ENCODE results near the gene NALF2. TPM values are rescaled to one million over a fixed set of nuclear protein-coding genes. Genes with fewer than 3 reads are reported as not detected.

NALF2 gene
- total RNA-seq, 1 donor from 2014 or later = 2.0 TPM

GRCh38 chrX:69493766-69494165 is 10.4 kb upstream of the NALF2 start:
- TF ChIP-seq EZH2 (IDR thresholded peaks at IDR 0.05; ENCODE audit: insufficient read depth, low read length) = no peak
- H3K4me3 ChIP-seq (ENCODE audit: insufficient read depth, low read depth, low read length) = no peak overlapping the region
- no peaks in the 10 kb centered on the region for H3K36me3 ChIP-seq (ENCODE audit: insufficient read depth, low read length)
- no peaks in the 10 kb centered on the region for H4K20me1 ChIP-seq (ENCODE audit: insufficient read depth, low read length)
- H3K36me3 Mint-ChIP-seq (ENCODE audit: low read depth, unreplicated experiment) = no peaks in the 10 kb centered on the region
- no peaks in the 10 kb centered on the region for H3K27me3 ChIP-seq (ENCODE audit: insufficient read depth, low read length)
- H3K27me3 Mint-ChIP-seq (ENCODE audit: low read depth, unreplicated experiment) = peaks cover 3% of the 10 kb centered on the region
- H3K27ac Mint-ChIP-seq (ENCODE audit: unreplicated experiment) = no peak overlapping the region
- no peak overlapping the region for H3K9ac ChIP-seq (ENCODE audit: low read length)
- no peaks in the 10 kb centered on the region for H3K4me1 ChIP-seq (ENCODE audit: insufficient read depth, low read length)
- peaks cover 7% of the 10 kb centered on the region for H3K4me1 Mint-ChIP-seq (ENCODE audit: low read depth, unreplicated experiment)
- no peaks in the 10 kb centered on the region for H3K9me3 Mint-ChIP-seq (ENCODE audit: unreplicated experiment)
- H3K79me2 ChIP-seq (ENCODE audit: insufficient read depth, low read length) = no peaks in the 10 kb centered on the region
- H3K4me2 ChIP-seq (ENCODE audit: low read length) = no peak overlapping the region
- no peak overlapping the region for H3K4me3 Mint-ChIP-seq (ENCODE audit: unreplicated experiment)
- H3K27ac ChIP-seq (ENCODE audit: low read depth, low read length) = no peak overlapping the region
- no peak overlapping the region for H2AFZ ChIP-seq (ENCODE audit: low read depth, low read length)
- DNase-seq (ENCODE audit: low read depth) (no peak), FAIRE-seq (no peak)
- H3K9me3 ChIP-seq (ENCODE audit: insufficient read depth, low read depth, low read length) = no peaks in the 10 kb centered on the region

DNA sequence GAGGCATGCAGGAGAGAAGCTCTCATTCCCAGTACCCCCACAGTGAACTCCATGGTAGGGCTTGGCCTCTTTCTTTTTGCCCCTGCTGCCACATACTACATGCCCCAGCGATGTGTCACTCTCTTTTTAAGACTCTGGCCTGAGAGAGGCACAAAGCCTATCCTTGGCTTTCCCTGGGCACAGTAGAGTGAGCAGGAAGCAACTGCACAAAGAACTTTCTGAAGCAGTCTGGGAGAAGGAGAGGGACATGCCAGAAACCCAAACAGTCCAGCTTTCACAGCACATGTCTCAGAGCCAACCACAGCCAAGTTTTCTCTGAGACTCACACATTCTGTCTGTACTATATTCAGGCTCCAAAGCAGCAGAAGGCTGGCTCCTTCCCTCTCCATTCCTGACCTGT is 7.9 kb upstream of the NALF2 start:
- peaks cover 7% of the 10 kb centered on the region for H3K4me1 Mint-ChIP-seq (ENCODE audit: low read depth, unreplicated experiment)
- peaks cover 3% of the 10 kb centered on the region for H3K27me3 Mint-ChIP-seq (ENCODE audit: low read depth, unreplicated experiment)
- H3K9me3 Mint-ChIP-seq (ENCODE audit: unreplicated experiment) = no peaks in the 10 kb centered on the region
- Histone ChIP-seq H2AFZ (ENCODE audit: low read depth, low read length) (no peak overlapping the region), H3K27ac (ENCODE audit: low read depth, low read length) (no peak overlapping the region), H3K36me3 (ENCODE audit: insufficient read depth, low read length) (no peaks in the 10 kb centered on the region), H4K20me1 (ENCODE audit: insufficient read depth, low read length) (no peaks in the 10 kb centered on the region), H3K9me3 (ENCODE audit: insufficient read depth, low read depth, low read length) (no peaks in the 10 kb centered on the region), H3K9ac (ENCODE audit: low read length) (no peak overlapping the region), H3K27me3 (ENCODE audit: insufficient read depth, low read length) (no peaks in the 10 kb centered on the region), H3K4me3 (ENCODE audit: insufficient read depth, low read depth, low read length) (no peak overlapping the region), H3K79me2 (ENCODE audit: insufficient read depth, low read length) (no peaks in the 10 kb centered on the region), H3K4me2 (ENCODE audit: low read length) (no peak overlapping the region), H3K4me1 (ENCODE audit: insufficient read depth, low read length) (no peaks in the 10 kb centered on the region)
- FAIRE-seq = no peak
- TF ChIP-seq, protein P1, sequence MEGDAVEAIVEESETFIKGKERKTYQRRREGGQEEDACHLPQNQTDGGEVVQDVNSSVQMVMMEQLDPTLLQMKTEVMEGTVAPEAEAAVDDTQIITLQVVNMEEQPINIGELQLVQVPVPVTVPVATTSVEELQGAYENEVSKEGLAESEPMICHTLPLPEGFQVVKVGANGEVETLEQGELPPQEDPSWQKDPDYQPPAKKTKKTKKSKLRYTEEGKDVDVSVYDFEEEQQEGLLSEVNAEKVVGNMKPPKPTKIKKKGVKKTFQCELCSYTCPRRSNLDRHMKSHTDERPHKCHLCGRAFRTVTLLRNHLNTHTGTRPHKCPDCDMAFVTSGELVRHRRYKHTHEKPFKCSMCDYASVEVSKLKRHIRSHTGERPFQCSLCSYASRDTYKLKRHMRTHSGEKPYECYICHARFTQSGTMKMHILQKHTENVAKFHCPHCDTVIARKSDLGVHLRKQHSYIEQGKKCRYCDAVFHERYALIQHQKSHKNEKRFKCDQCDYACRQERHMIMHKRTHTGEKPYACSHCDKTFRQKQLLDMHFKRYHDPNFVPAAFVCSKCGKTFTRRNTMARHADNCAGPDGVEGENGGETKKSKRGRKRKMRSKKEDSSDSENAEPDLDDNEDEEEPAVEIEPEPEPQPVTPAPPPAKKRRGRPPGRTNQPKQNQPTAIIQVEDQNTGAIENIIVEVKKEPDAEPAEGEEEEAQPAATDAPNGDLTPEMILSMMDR (IDR thresholded peaks at IDR 0.05; ENCODE audit: insufficient read depth, low read depth, low read length) = no peak
- TF ChIP-seq EZH2 (IDR thresholded peaks at IDR 0.05; ENCODE audit: insufficient read depth, low read length) = no peak
- H3K27ac Mint-ChIP-seq (ENCODE audit: unreplicated experiment) = no peak overlapping the region
- H3K36me3 Mint-ChIP-seq (ENCODE audit: low read depth, unreplicated experiment) = no peaks in the 10 kb centered on the region
- DNase-seq (ENCODE audit: low read depth) = no peak
- no peak overlapping the region for H3K4me3 Mint-ChIP-seq (ENCODE audit: unreplicated experiment)

DNA sequence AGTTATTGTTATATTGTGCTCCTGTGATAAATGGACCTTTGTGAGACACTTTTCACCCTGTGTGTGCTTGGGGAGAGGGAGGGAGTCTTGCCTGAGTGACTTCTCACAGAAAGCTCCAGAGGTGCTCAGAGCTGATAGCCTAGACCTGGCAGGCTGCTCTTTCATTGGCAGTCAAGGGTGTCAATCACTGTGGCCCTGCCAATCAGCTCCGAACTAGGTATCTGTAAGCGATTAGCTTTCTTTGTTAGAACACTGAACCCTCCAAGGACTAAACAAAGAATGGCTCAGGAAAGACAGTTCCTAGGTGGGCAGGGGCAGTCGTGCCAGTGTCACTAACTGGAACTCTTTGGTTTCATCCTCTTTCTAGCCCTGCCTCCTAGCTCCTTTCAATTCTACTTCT is 2.7 kb upstream of the NALF2 start:
- Mint-ChIP-seq H3K4me3 (ENCODE audit: unreplicated experiment) (no peak overlapping the region), H3K36me3 (ENCODE audit: low read depth, unreplicated experiment) (no peaks in the 10 kb centered on the region), H3K9me3 (ENCODE audit: unreplicated experiment) (no peaks in the 10 kb centered on the region), H3K27ac (ENCODE audit: unreplicated experiment) (no peak overlapping the region), H3K4me1 (ENCODE audit: low read depth, unreplicated experiment) (peaks cover 2% of the 10 kb centered on the region), H3K27me3 (ENCODE audit: low read depth, unreplicated experiment) (peaks cover 2% of the 10 kb centered on the region)
- Histone ChIP-seq H3K9me3 (ENCODE audit: insufficient read depth, low read depth, low read length) (no peaks in the 10 kb centered on the region), H3K36me3 (ENCODE audit: insufficient read depth, low read length) (no peaks in the 10 kb centered on the region), H3K27me3 (ENCODE audit: insufficient read depth, low read length) (peaks cover 5% of the 10 kb centered on the region), H3K79me2 (ENCODE audit: insufficient read depth, low read length) (no peaks in the 10 kb centered on the region), H3K4me2 (ENCODE audit: low read length) (no peak overlapping the region), H3K27ac (ENCODE audit: low read depth, low read length) (no peak overlapping the region), H2AFZ (ENCODE audit: low read depth, low read length) (no peak overlapping the region), H4K20me1 (ENCODE audit: insufficient read depth, low read length) (no peaks in the 10 kb centered on the region), H3K9ac (ENCODE audit: low read length) (no peak overlapping the region), H3K4me3 (ENCODE audit: insufficient read depth, low read depth, low read length) (no peak overlapping the region), H3K4me1 (ENCODE audit: insufficient read depth, low read length) (no peaks in the 10 kb centered on the region)
- TF ChIP-seq, protein P1 (IDR thresholded peaks at IDR 0.05; ENCODE audit: insufficient read depth, low read depth, low read length) = no peak
- TF ChIP-seq EZH2 (IDR thresholded peaks at IDR 0.05; ENCODE audit: insufficient read depth, low read length) = no peak
- FAIRE-seq = peak; percentile 73
- no peak for DNase-seq (ENCODE audit: low read depth)

Measured in astrocyte (in vitro differentiated cells and primary cell).